ENCODE results near the gene BACH1.
"Not testable (repeated sequence)": the region's sequence is repeated elsewhere in the genome, so short reads cannot be mapped to it uniquely, and the experiment has no call there.

Gene BACH1

GRCh38 chr21:29343519-29343918, 44.8 kb downstream of the BACH1 start:
- DNase-seq (ENCODE audit: low read depth in 2 of 3, low spot score in 1 of 3), result no peak

GRCh38 chr21:29346281-29346680, 47.6 kb downstream of the BACH1 start:
- DNase-seq (ENCODE audit: low read depth in 2 of 3, low spot score in 1 of 3), result no peak

GRCh38 chr21:29346771-29347170, 48.0 kb downstream of the BACH1 start:
- no peak for DNase-seq (ENCODE audit: low read depth in 2 of 3, low spot score in 1 of 3)

GRCh38 chr21:29347274-29347681, 48.6 kb downstream of the BACH1 start:
- no peak for DNase-seq (ENCODE audit: low read depth in 2 of 3, low spot score in 1 of 3)

- DNase-seq (ENCODE audit: low read depth in 2 of 3, low spot score in 1 of 3), result no peak
Measured at GRCh38 chr21:29349702-29350101, 51.0 kb downstream of the BACH1 start.

- DNase-seq (ENCODE audit: low read depth in 2 of 3, low spot score in 1 of 3), result no peak
Measured at GRCh38 chr21:29350246-29350779, 51.6 kb downstream of the BACH1 start.

- no peak for DNase-seq (ENCODE audit: low read depth in 2 of 3, low spot score in 1 of 3)
Measured at GRCh38 chr21:29351691-29352090, 53.0 kb downstream of the BACH1 start.

GRCh38 chr21:29355043-29355710, 56.5 kb downstream of the BACH1 start:
- DNase-seq (ENCODE audit: low read depth in 2 of 3, low spot score in 1 of 3), result not testable (repeated sequence)

GRCh38 chr21:29356291-29356690, 57.6 kb downstream of the BACH1 start:
- DNase-seq (ENCODE audit: low read depth in 2 of 3, low spot score in 1 of 3), result not testable (repeated sequence)

- not testable (repeated sequence) for DNase-seq (ENCODE audit: low read depth in 2 of 3, low spot score in 1 of 3)
Measured at GRCh38 chr21:29356810-29357209, 58.1 kb downstream of the BACH1 start.

- DNase-seq (ENCODE audit: low read depth in 2 of 3, low spot score in 1 of 3), result no peak
Measured at GRCh38 chr21:29359718-29360117, 61.0 kb downstream of the BACH1 start.

GRCh38 chr21:29360799-29361765, 62.4 kb downstream of the BACH1 start:
- no peak for DNase-seq (ENCODE audit: low read depth in 2 of 3, low spot score in 1 of 3)

GRCh38 chr21:29362758-29363157, 64.0 kb downstream of the BACH1 start:
- no peak for DNase-seq (ENCODE audit: low read depth in 2 of 3, low spot score in 1 of 3)

GRCh38 chr21:29365661-29366265, 67.0 kb downstream of the BACH1 start:
- DNase-seq (ENCODE audit: low read depth in 2 of 3, low spot score in 1 of 3), result no peak

- DNase-seq (ENCODE audit: low read depth in 2 of 3, low spot score in 1 of 3), result no peak
Measured at GRCh38 chr21:29366532-29366931, 67.8 kb downstream of the BACH1 start.

GRCh38 chr21:29367335-29367734, 68.6 kb downstream of the BACH1 start:
- DNase-seq (ENCODE audit: low read depth in 2 of 3, low spot score in 1 of 3), result no peak

GRCh38 chr21:29368906-29369305, 70.2 kb downstream of the BACH1 start:
- DNase-seq (ENCODE audit: low read depth in 2 of 3, low spot score in 1 of 3), result no peak

GRCh38 chr21:29371464-29371863, 72.7 kb downstream of the BACH1 start:
- DNase-seq (ENCODE audit: low read depth in 2 of 3, low spot score in 1 of 3), result peak; percentile 16 to 39 (median 16)

GRCh38 chr21:29372063-29372802, 73.5 kb downstream of the BACH1 start:
- peak in 2 of 3 donors; percentile 18 to 75 for DNase-seq (ENCODE audit: low read depth in 2 of 3, low spot score in 1 of 3)

- DNase-seq (ENCODE audit: low read depth in 2 of 3, low spot score in 1 of 3), result no peak
Measured at GRCh38 chr21:29374481-29374880, 75.8 kb downstream of the BACH1 start.

- DNase-seq (ENCODE audit: low read depth in 2 of 3, low spot score in 1 of 3), result peak; percentile 20 to 26 (median 21)
Measured at GRCh38 chr21:29376556-29376955, 77.8 kb downstream of the BACH1 start.
